GM18498 (cell line): ENCODE results near the gene ZNF841.
A peak's percentile ranks its signal among the peaks of the same experiment; 100 is the strongest.
"Not testable (repeated sequence)": the region's sequence is repeated elsewhere in the genome, so short reads cannot be mapped to it uniquely, and the experiment has no call there.

ENCODE experiments used
- ATAC-seq: cut with Tn5 transposase; IDR thresholded peaks from one replicate; pipeline ENCODE4 v1.9.1; 2021; ENCODE audit warnings: mild to moderate bottlenecking, moderate library complexity; ENCODE audit not compliant: unreplicated experiment

ZNF841 gene

GRCh38 chr19:52095172-52096014, at the start of gene ZNF841:
Gene ZNF841 (minus strand): TSS chr19:52095765. CDS start chr19:52084801, 10,964 bp downstream.
- ATAC-seq: peak; percentile 96

GRCh38 chr19:52142001-52142595, 46.5 kb upstream of the ZNF841 start:
- ATAC-seq: no peak

- ATAC-seq: no peak
These were observed 45.6 kb upstream of the ZNF841 start for GRCh38 chr19:52141203-52141602.

- ATAC-seq: peak; percentile 97
These were observed 44.6 kb upstream of the ZNF841 start for GRCh38 chr19:52140032-52140710.

- peak; percentile 77 for ATAC-seq
These were observed 43.9 kb upstream of the ZNF841 start, which contains the start of gene ZNF616 for GRCh38 chr19:52139252-52140031. Gene ZNF616 (minus strand): TSS chr19:52139938. CDS start chr19:52130512, 9,426 bp downstream.

GRCh38 chr19:52138983-52139251, 43.4 kb upstream of the ZNF841 start:
- ATAC-seq: no peak

GRCh38 chr19:52138278-52138982, 42.9 kb upstream of the ZNF841 start:
- ATAC-seq: no peak

- no peak for ATAC-seq
These were observed 24.7 kb upstream of the ZNF841 start for GRCh38 chr19:52120286-52120685.

GRCh38 chr19:52115526-52116053, 20.0 kb upstream of the ZNF841 start:
- no peak for ATAC-seq

GRCh38 chr19:52114691-52115090, 19.1 kb upstream of the ZNF841 start:
- ATAC-seq: no peak

GRCh38 chr19:52112624-52113023, 17.1 kb upstream of the ZNF841 start:
- no peak for ATAC-seq

GRCh38 chr19:52110780-52111179, 15.2 kb upstream of the ZNF841 start:
- no peak for ATAC-seq

GRCh38 chr19:52102782-52103181, 7.2 kb upstream of the ZNF841 start:
- no peak for ATAC-seq

GRCh38 chr19:52101866-52102562, 6.4 kb upstream of the ZNF841 start:
- ATAC-seq: no peak

GRCh38 chr19:52099497-52100138, 4.1 kb upstream of the ZNF841 start:
- no peak for ATAC-seq

GRCh38 chr19:52096416-52096815, 851 bp upstream of the ZNF841 start:
- not testable (repeated sequence) for ATAC-seq

GRCh38 chr19:52094526-52095130, 937 bp downstream of the ZNF841 start:
- no peak for ATAC-seq

GRCh38 chr19:52086481-52086880, 9.1 kb downstream of the ZNF841 start:
- no peak for ATAC-seq

GRCh38 chr19:52070496-52070895, 25.1 kb downstream of the ZNF841 start:
- ATAC-seq: no peak
